Lung microvascular endothelial cell (primary cell): ENCODE data around the gene C2orf78. TPM values are rescaled to one million over a fixed set of nuclear protein-coding genes. Genes with fewer than 3 reads are reported as not detected.
"Not testable (repeated sequence)": the region's sequence is repeated elsewhere in the genome, so short reads cannot be mapped to it uniquely, and the experiment has no call there.

Source experiments
- DNase-seq, 2 donors: peaks; one replicate each; pipeline versions ENCODE4 v3.0.0 to v3.0.0-alpha.2; 2010; ENCODE audit warnings: low read depth in 2 of 2
- total RNA-seq: library from RNA; depleted of rRNA; stranded (reverse); fragments of >200 nt; gene quantifications from 2 replicates; pipeline ENCODE4 v1.2.1, GENCODE V29; 2014

The C2orf78 gene
- total RNA-seq, 1 donor from 2014 or later = not detected

DNA sequence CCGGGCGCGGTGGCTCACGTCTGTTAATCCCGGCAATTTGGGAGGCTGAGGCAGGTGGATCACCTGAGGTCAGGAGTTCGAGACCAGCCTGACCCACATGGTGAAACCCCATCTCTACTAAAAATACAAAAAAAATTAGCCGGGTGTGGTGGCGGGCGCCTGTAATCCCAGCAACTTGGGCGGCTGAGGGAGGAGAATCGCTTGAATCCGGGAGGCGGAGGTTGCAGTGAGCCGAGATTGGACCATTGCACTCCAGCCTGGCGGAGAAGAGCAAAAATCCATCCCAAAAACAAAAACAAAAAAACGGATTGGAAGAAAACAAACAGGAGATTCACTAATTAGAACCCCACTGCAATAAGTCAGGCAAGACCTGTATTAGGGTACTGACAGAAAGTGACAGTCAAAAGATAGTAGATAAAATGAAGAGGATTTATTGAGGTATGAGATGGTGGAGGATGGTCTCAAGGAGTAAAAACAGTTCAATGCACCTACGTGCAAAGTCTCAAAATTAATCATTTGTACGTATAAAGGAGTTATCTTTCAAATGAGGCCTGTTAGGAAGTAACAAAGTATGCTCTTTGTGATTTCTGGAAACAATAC lies 5.0 kb upstream of the C2orf78 start:
- not testable (repeated sequence) for DNase-seq

DNA sequence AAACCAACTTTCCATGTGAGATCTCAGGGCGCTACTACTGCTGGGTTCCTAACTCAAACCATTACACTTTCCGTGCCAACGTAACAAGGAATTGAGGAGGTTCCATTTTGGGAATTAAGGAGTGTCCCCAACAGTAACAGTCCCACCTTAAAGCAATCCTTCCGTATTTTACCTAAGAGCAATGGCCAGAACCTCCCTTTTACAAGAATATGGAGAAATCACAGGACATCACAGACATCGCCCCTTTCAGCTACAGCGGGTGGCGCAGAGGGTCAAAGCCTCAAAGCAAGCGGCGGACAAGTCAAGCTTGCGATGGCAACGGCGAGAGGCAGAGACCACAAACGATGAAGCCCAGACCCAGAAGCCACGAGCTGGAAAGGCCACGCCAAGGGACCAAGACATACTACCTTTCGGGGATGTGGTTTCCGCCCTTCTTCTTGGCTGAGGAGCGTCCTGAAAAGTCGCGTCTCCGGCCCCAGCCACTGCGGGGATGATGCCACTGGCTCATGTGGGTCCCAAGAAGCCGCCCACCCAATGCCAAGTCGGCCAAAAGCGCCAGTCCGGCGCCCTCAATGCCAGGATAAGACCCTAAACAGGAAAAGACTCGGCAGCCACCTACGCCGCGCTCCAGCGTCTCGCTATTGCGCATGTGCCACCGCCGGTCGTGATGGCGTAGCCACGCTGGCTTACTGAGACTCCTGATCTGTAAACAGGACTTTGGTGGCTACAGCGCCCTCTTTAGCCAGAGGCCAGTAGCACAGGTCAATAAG lies 4.3 kb upstream of the C2orf78 start, which contains the start of gene DUSP11:
TSS of gene DUSP11 (minus strand) at position 637 of the 770 bp plus-strand sequence. CDS start at position 508, 129 bp downstream.
- DNase-seq = peak; percentile 93 to 96

DNA sequence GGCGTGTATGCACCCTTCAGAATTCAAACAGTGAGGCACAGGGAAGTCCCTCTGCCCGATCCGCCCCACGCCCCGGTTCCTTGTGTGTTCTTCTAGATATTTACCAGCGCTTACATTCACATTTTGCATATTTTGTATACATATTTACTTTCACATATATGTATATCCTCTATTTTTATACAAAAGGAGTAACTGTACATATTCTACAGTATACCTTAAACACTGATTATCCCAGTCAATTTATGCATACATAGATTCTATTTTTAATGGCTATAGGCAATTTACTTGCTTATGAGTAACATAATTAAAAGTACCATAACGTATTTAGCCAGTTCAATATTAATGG lies 3.8 kb upstream of the C2orf78 start:
- no peak for DNase-seq

GRCh38 chr2:73783402-73783801 lies 581 bp upstream of the C2orf78 start:
- not testable (repeated sequence) for DNase-seq

DNA sequence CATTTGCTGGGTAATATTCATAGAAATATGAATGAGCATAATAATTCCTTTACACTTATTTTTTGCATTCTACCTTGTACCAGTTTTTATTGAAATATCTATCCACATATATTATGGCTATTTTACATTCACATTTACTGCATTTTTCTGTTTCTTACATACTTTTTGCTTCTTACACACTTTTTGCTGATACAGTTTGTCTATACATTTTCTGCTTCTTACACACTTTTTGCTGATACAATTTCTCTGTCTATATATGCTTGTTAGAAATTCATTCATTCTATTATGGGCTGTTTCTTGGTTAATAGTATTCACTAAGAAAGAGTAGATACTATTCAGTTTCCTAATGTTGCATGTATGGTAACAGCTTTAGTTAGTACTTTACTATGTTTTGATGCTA lies 27.9 kb downstream of the C2orf78 start:
- DNase-seq = no peak

DNA sequence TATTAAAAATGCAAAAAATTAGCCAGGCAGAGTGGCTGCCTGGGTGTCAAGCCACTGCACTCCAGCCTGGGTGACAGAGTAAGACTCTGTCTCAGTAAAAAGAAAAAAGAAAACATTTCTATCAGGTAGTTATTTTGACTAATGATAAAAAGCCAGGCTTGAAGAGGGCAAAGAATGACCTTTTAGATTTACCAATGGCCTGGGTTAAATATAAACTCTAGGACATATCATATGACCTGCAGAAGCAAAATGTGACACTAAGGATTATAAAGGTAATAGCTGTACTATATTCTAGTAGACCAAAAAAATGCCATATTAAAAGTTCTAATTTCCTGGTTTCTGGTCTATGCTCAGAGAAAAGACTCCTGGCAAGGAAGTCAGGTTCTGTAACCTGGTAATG lies 28.7 kb downstream of the C2orf78 start:
- no peak for DNase-seq

- no peak for DNase-seq
These were observed 34.3 kb downstream of the C2orf78 start for GRCh38 chr2:73818296-73818695.

- DNase-seq = no peak
These were observed 37.2 kb downstream of the C2orf78 start for GRCh38 chr2:73821227-73821626.

DNA sequence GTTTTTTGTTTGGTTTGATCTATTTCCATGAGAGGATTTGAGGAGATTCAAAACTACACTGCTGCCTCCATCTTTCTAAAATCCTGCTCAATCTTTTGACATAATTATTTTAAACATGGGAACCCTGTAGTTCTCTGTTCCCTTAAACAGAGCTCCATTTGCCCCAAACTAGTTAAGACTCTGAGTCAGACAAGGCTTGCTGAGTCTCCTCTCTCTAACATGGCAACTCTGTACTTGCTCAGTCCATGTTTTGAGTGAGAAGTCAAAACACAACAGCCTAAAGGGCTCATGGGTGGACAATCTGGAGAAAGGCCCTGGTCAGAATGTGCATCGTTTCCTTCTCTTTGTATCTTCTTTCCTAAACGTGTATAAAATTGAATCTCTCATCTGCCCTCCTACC lies 37.7 kb downstream of the C2orf78 start:
- no peak for DNase-seq

GRCh38 chr2:73822276-73822675 lies 38.3 kb downstream of the C2orf78 start:
- DNase-seq = no peak

DNA sequence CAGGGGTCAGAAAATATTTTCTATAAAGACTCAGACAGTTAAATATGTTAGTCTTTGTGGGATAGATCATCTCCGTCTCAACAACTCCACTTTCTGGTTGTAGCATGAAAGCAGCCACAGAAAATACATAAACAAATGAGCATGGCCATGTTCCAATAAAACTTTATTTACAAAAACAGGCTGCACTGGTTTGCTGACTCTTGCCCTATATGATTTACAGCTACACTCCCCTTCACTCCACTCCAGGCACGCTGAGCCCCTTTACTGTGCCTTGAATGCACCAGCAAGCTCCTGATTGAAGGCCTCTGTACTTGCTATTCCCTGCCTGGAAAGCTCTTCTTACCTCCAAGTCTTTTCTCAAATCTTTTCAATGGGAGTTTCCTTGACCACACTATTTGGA lies 39.0 kb downstream of the C2orf78 start:
- no peak for DNase-seq

DNA sequence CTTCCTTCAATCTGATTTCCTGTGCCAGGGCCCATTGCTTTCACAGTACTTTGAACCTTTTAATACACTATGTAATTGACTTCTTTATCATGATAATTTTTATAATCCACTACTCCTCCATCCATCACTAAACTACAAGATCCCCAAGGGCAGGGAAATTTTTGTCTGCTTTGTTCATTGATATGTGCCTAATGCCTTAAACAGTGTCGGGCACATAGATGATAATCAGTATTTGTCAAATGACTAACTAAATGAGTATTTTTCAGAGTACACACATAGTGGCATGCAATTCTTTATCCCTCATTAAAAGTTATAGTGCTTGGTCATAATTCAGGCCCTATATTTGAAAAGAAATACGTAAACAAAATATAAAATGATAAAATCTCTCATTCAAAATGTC lies 39.4 kb downstream of the C2orf78 start:
- DNase-seq = no peak

DNA sequence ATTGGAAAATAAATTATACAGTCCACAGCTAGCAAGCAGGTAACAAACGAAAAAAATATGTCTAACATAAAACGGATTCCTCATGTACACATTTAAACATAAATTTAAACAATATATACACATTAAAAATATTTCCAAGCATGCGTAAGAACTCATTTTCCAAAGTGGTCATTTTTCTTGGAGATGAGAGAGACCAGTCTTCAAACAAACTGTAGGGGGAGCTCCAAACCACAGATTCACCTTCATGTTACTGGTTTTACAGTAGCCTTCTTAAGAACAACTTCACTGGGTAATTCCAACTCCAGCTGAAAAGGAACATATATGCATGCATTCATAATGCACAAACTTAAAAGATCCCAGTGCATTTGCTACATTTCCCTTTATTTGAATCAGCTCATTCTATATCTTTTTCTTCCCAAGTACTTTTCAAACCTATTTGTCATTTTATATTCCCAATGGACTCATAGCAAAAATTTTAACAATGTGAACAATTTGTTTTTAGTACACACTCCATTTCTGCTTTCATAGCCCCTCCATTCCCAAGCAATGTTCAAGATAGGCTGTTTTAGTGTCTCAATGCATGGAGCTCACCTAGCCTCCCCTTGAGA lies 40.0 kb downstream of the C2orf78 start:
- DNase-seq = peak; percentile 85 to 90

DNA sequence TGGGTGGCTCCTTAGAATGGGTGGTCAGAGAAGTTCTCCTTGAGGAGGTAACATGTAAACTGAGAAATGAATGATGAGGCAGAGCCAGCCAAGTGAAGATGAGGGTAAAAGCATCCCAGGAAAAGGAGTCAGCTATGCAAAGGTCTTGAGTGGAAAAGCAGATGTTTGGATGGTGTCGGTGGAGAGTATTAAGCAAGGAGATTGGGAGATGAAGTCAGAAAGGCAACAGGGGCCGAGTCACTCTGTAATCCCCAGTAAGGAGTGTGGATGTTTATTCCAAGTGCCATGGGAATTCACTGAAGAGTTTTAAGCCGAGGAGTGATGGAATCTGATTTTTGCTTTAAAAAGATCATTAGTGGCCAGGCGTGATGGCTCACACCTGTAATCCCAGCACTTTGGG lies 41.4 kb downstream of the C2orf78 start:
- DNase-seq = no peak

GRCh38 chr2:73827018-73827417 lies 43.0 kb downstream of the C2orf78 start:
- DNase-seq = peak; percentile 31 to 60

GRCh38 chr2:73827660-73828388 lies 43.8 kb downstream of the C2orf78 start:
- DNase-seq = no peak

DNA sequence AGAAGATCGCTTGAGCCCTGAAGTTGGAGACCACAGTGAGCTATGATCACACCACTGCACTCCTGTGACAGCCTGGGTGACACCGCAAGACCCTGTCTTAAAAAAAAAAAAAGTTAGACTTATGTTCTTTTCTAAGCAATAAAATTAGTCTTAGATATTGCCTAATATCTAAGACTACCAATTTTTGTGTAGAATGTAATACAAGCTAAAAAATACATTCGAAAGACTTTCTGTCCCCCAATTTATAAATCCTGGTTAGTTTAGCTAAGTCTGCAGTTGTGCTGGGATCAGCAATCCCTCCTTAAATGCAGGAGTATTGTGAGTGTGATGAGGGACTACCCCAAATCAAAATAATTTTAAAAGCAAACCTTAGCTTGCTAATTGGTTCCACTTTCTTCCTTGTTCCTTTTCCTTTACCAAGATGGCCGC lies 44.4 kb downstream of the C2orf78 start:
- peak in 1 of 2 donors; percentile 2 for DNase-seq

GRCh38 chr2:73828818-73829570 lies 45.0 kb downstream of the C2orf78 start, which contains the start of gene STAMBP:
TSS of gene STAMBP (plus strand) at chr2:73828961. CDS start at chr2:73830857, 1,896 bp downstream.
- peak; percentile 95 to 98 for DNase-seq

DNA sequence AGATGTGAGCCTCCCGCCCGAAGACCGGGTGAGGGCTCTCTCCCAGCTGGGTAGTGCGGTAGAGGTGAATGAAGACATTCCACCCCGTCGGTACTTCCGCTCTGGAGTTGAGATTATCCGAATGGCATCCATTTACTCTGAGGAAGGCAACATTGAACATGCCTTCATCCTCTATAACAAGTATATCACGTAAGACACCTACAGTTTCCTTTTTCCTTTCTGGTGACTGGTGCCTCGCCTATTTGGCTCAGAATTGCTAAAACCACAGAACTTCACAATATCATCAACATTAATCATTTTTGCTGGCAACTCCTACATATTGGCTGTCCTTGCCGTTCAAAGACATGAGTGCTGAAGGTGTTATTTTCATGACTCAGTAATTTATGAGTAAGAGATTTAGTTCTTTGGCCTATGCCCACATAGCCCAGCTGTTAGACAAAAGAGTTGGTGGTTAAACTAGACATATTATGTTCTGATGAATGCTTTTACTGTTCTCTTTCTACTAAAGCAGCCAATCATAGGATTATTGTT lies 47.0 kb downstream of the C2orf78 start:
- peak in 1 of 2 donors; percentile 76 for DNase-seq

DNA sequence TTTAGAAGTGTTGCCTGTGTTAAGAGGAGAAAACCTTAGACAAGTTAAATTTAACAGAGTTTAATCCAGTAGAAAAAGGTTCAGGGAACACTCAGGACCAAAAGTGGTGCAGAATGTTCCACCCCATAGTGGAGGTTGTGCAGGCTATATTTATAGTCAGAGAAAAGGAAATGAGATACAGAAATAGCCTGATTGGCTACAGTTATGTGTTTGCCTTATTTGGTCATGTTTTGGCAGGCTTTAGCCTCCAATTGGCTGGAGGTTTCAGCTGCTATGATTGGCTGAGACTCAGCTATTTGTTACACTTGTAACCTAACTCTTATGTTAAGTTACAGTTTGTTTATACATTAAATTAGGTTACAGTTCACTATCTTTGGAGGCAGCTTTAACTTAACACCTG lies 48.9 kb downstream of the C2orf78 start:
- DNase-seq = peak; percentile 5 to 33
